HEK293 (cell line): ENCODE data around the gene COP1.

Source experiments
- BCL11B ChIP-seq: fragments of 450-650 bp; formaldehyde crosslinking; IDR thresholded peaks from 2 replicates; pipeline ENCODE4 v1.5.1; 2016; ENCODE audit warnings: low read depth, missing biosample characterization, missing genetic modification characterization
- CTCF ChIP-seq: fragments of 450-650 bp; formaldehyde crosslinking; IDR thresholded peaks from 2 replicates; pipeline ENCODE4 v1.5.1; 2016; ENCODE audit warnings: missing biosample characterization, missing genetic modification characterization
- KLF16 ChIP-seq: fragments of 450-650 bp; formaldehyde crosslinking; IDR thresholded peaks from 2 replicates; pipeline ENCODE4 v1.5.1; 2017; ENCODE audit warnings: missing biosample characterization, missing genetic modification characterization
- ZNF239 ChIP-seq: fragments of 450-650 bp; formaldehyde crosslinking; IDR thresholded peaks from 2 replicates; pipeline ENCODE4 v1.5.1; 2016; ENCODE audit warnings: missing biosample characterization, missing genetic modification characterization
- ZNF473 ChIP-seq: fragments of 450-650 bp; formaldehyde crosslinking; IDR thresholded peaks from 2 replicates; pipeline ENCODE4 v1.5.1; 2017; ENCODE audit warnings: missing biosample characterization, missing genetic modification characterization
- ZNF707 ChIP-seq: fragments of 450-650 bp; formaldehyde crosslinking; IDR thresholded peaks from 2 replicates; pipeline ENCODE4 v1.5.1; 2016; ENCODE audit warnings: missing biosample characterization, missing genetic modification characterization
- ZNF777 ChIP-seq: fragments of 450-650 bp; formaldehyde crosslinking; IDR thresholded peaks from 2 replicates; pipeline ENCODE4 v1.5.1; 2017; ENCODE audit warnings: missing biosample characterization, missing genetic modification characterization, borderline replicate concordance
- ZXDB ChIP-seq: fragments of 450-650 bp; formaldehyde crosslinking; IDR thresholded peaks from 2 replicates; pipeline ENCODE4 v1.5.1; 2016; ENCODE audit warnings: missing biosample characterization, missing genetic modification characterization

DNA sequence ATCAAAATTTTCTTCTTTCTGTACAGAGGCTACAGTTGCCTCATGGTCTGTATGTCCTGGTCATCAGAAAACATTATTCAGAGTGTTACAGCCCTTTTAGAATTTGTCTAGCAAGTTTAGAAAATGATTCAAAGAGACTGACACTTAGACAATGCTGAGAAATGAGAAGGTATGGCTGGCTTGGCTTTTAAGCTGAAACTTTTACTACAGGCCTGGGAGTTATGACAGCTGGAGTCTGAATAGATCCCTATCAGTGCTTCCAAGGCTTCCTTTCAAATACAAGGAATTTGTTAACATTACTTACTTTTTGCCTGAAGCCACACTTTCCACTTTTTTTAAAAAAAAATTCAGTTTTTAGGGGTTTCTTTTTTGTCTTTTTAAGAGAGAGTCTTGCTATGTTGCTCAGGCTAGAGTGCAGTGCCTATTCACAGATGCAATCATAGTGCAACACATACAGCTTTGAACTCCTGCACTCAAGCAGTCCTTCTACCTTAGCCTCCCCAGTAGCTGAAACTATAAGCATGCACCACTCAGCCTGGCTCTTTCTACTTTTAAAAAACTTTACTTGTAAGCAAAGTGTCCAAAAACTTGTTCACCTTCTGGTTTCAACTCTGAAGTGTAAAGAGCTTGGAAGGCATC lies 10.5 kb upstream of the COP1 start:
- TF ChIP-seq KLF16 (tag by site-specific recombination), result no peak
- no peak for TF ChIP-seq ZNF239 (tag by site-specific recombination)
- no peak for TF ChIP-seq CTCF
- no peak for TF ChIP-seq ZNF473 (tag by site-specific recombination)
- no peak for TF ChIP-seq BCL11B
- TF ChIP-seq ZXDB (tag by site-specific recombination), result no peak
- no peak for TF ChIP-seq ZNF707 (tag by site-specific recombination)
- no peak for TF ChIP-seq ZNF777 (tag by site-specific recombination)
